ENCODE data around the gene SMPD4.
"Not testable (repeated sequence)": the region's sequence is repeated elsewhere in the genome, so short reads cannot be mapped to it uniquely, and the experiment has no call there.

Gene SMPD4

DNA sequence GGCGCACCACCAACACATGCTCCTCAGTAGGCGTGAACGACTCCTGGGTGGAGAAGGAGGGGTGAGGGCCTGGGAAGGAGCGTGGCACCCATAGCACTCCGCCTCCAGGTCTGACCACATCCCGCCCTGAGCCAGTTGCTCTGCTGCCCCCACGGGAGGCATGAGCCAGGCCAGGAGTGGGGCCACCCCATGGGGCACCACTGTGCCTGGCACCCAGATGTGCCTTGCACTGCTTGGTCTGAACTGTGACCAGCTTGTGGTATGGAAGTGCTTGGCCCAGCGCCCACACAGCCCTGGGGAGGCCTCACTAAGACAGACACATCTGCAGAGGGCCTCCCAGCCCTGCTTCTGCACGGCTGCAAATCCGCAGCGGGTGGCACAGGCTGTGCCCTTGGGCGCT is 24.0 kb downstream of the SMPD4 start:
- not testable (repeated sequence) for DNase-seq

DNA sequence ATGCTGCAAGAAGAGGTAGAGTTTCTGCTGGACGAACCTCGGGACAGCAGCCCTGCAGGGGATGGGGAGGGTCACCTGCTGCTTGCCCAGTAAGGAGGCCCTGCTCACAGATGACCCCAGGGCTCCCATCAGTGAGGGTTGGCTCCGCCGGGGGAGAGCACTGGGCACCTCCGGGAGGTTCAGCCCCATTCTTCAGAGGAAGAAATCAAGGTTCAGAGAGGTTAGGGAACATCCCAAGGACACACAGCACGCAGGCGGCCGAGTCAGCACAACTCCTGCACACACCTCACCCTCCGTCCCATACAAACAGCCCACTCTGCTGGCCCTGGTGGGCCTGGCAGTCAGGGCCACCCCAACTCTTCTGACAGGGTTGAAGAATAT is 24.8 kb downstream of the SMPD4 start:
- no peak for DNase-seq

DNA sequence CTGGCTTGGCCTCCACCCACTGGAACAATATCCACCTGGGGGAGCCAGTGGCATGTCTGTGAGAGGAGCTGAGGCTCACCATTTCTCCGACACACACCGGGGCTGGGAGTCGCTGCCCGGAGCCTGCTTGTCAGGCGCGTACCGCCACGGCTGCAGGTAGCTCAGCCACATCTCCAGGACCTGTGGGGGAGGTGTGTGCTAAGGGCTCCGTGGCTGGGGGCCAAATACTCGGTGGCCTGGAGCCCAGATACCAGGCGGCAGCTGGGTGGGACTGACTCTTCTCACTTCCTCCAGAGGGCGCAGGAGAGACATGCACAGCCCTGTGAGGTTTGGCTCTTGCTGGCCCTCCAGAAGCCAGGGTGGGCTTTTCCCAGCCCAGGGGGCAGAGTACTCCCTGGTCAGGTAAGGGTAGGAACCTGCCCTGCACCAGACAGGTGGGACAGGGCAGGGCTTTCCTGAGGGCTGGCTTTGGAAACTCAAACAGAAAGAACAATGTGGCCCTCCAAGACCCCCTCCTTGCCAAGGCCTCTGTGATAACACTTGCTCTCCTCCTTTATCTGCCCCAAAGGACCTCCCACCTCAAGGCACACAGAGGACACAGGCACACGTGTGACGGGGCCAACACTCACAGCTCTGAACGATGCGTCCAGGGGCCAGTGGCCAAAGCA is 25.3 kb downstream of the SMPD4 start:
- not testable (repeated sequence) for DNase-seq

DNA sequence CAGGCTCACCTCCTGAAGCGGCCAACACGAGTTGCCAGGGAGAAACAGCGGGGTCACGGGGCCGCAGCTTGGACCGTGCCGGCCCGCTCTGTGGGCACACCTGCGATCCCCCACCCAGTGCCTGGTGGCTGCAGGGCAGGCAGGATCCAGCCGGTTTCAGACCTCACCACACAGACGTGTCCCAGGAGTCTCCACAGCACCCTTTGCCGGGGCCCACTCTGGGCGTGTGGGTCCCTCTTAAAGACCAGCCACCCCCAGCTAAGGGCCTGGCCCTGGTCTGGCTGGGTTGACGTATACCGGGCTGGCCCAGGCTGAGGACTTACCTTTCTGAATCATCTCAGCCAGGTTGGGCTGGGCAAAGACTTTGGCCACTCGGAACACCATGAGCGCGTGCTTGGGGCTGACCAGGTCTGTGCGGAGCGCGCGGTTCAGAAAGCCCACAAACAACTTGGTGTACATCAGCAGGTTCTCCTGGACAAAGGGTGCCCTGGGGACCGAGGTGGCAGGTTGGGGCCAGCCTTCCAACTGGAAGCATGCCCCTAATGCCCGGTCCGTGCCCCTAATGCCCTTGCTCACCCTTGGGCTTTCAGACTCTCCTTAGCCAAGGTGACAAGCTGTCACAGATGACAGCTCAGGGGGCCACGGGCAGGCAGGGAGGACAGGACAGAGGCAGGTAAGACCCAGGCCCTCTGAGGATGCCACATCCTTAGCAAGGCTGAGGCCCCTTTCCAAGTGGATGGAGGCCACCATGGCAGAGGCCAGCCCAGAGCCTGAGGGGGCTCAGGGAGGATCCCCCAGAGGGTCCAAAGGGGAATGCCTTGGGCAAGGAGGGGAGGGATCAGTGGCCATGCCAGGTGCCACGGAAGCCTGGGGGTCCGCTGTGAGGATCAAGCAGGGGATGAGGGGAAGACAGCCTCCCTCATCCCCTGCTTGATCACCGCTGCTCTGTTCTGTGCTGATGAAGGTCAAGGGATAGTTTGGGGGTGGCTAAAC is 26.3 kb downstream of the SMPD4 start:
- no peak for DNase-seq

DNA sequence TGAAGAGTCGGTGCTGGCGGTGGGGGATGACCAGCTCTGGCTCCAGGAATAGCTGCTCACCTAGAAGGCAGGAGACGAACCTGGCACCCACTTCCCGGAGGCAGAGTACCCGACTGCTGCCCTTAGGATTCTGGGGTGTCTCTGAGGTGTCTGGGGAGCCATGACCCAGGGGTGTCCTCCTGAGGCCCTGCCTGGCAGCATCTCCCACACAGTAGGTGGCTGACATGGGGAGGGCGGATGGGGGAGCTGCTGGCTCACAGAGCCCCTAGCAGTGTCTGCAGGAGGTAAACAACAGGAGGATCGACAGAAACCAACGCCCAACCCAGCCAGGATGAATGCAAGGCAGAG is 27.0 kb downstream of the SMPD4 start:
- DNase-seq, result not testable (repeated sequence)

DNA sequence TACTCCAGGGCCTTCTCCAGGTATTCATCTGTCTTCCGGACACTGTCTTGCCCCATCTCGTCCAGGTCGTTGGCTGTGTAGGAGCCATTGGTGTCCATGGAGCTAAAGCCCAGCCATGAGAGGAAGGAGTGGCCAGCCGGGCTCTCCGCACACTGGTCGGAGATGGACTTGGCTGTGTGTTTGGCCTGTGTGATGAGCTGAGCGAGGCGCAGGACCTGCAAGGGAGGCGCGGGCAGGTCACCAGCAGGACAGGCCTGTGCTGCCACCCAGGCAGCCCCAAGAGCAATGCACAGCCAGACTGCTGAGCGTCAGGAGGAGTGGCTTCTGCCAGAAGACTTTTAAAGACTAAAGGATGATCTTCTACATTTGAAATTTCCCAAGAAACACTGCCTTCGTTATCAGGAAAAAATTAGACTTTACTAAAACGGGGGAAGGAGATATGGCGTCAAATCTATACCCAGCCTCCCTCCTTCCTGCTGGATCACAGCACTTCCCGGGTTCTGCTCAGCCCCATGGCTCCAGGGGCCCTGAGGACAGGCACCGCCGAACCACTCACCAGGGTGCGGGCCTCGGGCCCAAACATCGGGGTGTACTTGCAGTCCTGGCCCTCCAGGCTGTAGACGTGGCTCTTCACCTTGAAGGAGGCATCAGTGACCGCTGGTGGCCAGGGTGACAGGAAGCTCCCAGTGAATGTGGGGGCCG is 27.5 kb downstream of the SMPD4 start:
- not testable (repeated sequence) for DNase-seq

DNA sequence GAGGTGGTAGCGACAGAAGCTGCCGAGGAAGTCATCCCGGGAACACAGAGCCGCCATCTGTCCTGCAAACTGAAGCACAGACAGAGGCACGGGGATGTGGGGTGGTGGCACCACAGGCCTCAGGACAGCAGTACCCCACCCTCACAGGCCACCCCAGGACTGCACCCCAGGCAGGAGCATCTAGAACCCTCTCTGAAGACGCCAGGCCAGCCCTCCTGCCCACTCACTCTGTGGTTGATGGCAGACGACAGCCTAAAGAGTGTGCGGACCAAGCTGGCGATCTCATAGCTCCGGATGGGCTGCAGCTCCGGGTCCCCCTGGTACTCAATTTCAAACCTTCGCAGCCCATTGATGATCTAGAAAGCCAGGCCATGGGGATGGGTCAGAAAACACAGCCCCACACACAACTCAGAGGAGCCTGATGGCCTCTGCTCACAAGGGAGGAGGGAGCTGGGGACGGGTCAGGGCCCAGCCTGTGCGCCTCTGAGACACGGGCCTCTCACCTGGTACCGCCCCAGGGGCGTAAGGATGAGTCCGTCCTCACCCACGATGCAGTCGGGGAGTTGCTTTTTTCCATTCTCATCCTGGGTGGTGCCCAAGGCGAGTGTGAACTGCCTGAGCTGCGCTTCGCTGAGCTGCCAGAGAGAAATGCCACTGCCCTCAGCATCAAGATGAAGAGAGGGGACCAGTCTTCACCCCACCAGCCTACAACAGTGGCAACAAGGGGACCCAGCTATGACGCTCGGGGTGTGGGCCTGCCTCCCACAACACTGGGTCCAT is 28.4 kb downstream of the SMPD4 start:
- no peak for DNase-seq

DNA sequence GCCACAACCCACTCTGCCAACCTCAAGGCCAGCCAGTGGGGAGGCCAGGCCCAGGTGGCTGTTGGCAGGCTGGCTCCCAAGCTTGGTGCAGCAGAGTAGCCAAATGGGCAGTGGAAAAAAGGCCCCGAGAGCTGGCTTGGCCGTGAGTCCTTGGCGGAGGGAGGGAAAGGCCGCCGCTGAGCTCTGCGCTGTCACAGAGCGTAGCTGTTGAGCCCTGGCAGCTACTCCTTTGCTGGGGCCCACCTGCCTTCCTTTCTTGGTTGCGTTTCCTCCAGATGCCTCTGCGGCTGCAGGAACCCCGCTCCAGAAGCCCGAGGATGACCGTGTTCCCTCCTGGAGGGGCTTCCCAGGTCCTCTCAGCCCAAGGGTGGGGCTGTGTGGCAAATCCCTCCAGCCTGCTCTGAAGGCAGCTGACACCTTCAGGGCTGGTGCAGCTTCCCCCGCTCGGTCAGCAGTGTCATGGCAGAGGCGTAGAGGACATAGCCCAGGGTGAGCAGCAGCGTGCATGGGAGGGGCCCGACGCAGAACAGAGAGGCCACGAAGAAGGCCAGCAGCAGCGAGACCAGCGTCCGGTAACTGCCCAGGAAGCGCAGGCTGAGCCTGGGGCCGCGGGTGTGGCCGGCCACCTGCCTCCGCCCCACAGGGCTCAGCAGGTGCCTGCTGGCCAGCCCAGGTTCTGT is 29.1 kb downstream of the SMPD4 start:
- DNase-seq, result not testable (repeated sequence)

DNA sequence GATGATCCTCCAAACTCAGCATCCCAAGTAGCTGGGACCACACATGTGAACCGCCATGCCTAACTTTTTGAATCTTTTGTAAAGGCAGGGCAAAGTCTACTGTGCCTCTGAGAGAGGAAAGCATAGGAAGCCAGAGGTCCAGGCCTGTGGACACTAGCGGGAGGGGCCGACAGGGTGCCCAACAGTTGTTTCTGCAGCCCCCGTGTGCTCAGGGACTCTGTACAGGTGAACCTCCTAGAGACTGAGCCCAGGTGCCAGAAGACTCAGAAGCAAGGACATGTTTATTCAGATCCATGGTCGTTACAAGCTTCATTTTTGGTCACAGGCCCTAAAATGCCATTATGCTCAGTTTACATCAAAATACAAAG is 30.3 kb downstream of the SMPD4 start:
- DNase-seq, result not testable (repeated sequence)

DNA sequence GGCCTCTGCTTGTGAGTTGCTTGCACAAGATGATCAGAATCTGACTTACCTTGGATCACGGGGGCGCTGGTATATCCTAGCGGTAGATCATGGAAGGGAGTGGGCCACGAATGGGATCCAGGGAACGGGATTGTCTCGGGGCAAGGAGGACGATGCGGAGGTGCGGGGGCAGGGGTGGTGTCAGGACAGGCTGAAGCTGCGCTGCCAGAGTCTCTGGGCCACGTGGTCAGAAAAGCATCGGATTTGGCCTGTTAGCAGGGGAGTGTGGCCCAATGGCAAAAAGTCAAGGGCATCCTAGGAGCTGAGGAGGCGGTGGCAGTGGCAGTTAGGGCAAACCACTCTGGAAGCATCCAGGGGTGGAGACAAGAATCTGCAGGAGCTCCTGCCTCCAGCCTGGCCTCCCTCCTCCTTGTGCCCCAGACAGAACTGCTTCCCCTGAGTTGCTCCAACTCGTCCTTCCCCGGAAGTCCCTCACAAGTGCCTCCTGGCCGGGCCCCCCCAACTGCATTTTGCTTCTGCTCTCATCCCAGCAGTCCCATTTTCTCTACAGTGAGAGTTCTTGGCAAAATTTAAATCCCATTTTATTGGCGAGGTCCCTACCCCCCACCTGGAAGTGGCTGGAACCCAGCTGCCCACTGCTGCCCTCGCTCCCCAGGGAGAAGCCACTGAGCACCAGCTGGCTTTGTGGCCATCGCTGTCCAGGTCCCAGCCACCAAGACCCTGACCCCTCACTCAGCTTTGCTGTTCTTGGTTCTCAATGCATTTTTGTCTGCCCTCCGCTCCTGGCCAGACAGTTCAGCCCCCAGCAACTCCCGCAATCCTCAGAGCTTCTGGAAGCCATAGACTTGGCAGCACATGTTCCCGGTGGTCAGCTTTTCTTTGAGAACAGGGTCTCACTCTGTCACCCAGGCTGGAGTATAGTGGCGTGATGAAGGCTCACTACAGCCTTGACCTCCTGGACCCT is 30.9 kb downstream of the SMPD4 start:
- no peak for DNase-seq

DNA sequence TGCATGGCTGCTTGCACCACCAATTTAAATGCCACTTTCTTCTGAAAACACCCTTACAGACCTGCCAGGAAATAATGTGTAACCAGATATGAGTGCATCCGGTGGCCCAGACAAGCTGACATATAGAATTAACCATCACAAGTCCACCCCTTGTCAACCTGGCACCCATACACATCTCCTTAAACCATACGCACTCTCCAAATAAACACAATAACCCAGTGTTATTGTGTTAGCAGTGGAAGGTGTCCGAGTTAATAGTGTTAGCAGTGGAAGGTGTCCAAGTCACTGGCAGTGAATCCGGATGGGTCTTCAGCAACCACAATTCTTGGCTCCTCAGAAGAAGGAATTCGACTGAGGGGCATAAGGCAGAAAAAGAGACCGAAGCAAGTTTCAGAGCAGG is 32.9 kb downstream of the SMPD4 start:
- not testable (repeated sequence) for DNase-seq

DNA sequence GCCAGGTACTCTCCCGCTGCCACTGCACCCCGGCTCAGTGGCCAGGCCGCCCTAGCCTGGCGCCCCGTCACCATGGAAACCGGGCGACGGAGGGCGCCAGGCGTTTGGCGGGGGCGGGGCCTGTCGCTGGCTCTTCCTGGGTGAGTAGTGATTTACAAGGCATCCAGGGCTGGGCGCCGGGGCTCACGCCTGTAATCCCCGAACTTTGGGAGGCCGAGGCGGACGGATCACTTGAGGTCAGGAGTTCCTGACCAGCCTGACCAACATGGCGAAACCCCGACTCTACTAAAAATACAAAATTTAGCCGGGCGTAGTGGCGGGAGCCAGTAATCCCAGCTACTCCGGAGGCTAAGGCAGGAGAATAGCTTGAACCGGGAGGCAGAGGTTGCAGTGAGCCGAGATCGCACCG is 36.4 kb downstream of the SMPD4 start, which contains the start of gene CCDC74B:
CCDC74B (minus strand) TSS at position 107 of the 409 bp plus-strand sequence. CDS start 116 bp downstream, outside the sequence.
- DNase-seq, result not testable (repeated sequence)

DNA sequence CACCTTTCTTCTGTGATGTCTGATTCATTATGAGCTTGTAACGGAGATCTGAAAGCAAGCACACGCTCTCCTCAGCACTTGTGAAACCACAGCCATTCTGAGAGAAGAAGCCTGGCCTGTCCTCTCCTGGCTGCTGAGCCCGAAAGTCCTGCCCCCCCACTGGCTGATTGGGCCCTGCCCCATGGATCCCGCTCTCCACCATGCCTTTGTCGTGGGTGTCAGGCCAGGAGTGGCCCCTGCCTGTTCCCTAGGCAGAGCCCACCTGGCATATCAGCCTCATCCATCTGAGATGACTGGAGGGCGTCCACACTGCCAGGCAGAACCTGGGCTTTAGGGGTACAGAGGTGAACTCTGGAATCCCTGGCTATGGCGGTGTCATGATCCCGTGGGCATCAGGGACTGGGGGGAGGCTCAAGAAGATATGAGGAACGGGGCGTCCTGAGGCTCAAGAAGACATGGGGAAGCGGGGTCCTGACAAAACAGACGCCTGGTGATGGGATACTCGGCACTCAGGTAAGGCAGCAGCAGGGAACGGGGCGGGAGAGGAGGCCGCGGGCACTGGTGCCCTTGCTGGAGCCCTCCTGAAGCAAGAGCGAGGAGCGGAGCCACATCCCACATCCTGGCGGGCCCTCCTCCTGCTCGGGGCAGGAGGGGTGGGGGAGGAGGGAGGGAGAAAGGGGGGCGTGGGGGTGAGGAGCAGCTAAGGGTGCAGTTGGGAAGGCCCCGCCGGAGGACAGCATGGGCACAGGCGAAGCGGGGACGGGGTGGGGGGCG is 37.9 kb downstream of the SMPD4 start:
- DNase-seq, result not testable (repeated sequence)

DNA sequence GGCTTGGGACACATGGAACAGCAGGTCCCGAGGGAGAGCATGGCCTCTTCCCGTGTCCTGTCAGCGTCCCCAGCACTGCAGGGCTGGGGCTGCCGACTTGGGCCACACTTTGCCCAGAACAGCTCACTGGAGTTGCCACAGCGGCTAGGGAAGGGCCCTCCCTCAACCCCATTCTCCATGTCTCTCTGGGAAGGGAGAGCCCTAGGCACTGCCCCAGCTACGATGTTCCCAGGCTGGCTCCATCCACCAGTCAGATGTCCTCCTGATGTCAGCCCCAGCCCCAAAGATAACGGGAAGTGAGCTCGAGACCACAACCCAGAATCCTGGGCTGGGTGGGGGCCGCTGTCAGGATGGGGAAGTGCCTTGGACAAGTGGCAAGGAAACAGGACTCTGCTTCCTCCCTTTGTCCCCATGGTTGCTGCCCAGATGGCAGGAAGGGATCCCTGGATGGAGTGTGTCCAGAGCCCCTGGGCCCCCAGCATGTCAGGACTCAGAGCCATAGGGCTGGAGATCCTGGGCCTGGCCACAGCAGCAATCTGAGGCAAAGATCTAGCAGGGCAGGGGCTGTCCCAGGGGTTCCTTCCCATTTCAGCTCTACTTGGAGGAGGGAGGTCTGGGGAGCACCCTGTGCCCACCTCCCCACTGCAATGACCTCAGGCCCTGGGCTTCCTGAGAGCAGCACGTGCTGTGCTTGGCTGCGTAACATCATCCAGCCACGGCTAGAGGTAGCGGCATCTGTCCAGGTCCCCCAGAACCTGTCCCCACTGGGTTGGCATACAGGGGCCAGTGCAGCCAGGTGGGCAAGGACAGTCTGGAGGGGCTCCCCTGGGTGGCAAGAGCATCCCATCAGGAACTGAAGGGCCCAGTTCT is 38.8 kb downstream of the SMPD4 start:
- DNase-seq, result not testable (repeated sequence)

DNA sequence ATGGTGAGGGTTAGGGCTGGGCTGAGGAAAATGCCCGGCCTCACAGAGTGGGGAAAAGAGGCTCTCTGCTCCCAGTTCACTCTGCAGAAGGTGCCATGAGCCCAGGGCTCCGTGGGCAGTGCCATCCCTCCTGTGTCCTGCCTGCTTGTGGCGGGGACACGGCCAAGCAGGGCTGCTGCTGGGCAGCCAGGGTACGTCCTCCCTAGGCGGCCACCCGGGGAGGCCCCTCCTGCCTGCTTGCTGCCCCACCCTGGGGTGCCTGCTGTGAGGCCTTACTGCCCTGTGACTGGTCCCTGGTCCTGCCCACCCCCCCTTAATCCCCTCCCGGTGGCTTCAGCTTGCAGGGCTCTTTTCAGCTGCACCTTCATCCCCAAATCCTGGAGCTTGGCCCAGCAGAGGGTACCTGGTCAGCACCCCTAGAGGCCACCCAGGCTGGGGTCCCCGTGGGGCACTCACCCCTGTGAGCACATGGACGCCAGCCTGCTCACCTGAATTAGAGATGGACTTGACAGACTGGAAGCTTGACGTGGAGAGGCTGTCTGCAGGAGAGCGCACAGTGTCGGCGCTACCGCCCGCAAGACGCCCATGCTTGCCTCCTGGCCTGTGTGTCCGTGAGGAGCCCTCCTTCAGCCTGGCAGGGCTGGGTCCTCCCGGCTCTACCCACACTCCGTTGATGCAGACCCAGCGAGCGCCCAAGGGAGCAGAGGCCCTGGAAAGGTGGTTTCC is 39.6 kb downstream of the SMPD4 start:
- not testable (repeated sequence) for DNase-seq

DNA sequence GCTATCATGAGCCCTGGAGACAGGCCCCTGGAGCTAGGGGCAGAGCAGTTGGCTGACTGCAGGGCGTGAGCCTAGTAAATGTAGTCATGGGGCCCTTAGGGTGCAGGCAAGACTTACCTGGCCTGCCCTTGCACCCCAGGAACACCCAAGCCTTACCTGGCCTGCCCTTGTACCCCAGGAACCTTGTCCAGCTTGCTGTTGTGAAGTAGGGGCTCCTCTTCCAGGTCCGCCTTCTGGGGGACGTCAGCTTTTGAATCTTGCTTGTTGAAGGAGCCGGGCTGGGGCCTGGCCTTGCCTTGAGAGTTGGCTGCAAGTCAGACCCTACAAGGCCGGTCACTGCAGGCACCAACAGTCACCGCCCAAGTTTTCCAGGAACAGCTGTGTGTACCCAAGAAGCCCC is 40.4 kb downstream of the SMPD4 start:
- not testable (repeated sequence) for DNase-seq

DNA sequence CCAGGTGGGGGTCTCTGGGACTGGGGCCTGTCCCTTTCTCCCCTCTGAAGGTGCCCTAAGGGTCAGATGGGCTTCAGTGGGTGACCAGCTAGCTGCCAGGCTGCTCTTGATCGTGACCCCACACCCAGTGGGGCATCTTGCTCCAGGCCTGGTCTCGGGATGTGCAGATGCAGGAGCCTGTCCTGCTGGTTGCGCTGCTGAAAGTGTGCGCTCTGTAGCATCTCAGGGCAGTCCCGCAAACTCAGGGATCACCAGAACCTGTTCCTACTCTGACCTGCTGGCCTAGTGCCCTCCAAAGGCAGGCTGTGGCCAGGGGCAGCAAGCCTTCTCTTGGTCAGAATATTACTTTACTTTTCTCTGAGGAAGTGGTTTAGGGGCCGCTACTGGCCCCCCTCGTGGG is 40.9 kb downstream of the SMPD4 start:
- DNase-seq, result not testable (repeated sequence)
